Left ventricle myocardium inferior (tissue), 1 donor: Measurements from ENCODE around the gene GAL3ST3. TPM values are rescaled to one million over a fixed set of nuclear protein-coding genes. Genes with fewer than 3 reads are reported as not detected.

Source experiments
- DNase-seq: peaks from one replicate; pipeline ENCODE4 v3.0.0-alpha.2; 2020
- H3K27ac ChIP-seq: fragments of 200-600 bp; replicated peaks from 2 replicates; pipeline ENCODE4 v1.8.0; 2021
- H3K27me3 ChIP-seq: fragments of 200-600 bp; 2 replicates; pipeline ENCODE4 v1.8.0; 2021; ENCODE audit warnings: low read depth
- H3K36me3 ChIP-seq: fragments of 200-600 bp; 2 replicates; pipeline ENCODE4 v1.8.0; 2021
- H3K4me1 ChIP-seq: fragments of 200-600 bp; 2 replicates; pipeline ENCODE4 v1.8.0; 2021
- H3K4me3 ChIP-seq: fragments of 200-600 bp; 2 replicates; pipeline ENCODE4 v1.8.0; 2021; ENCODE audit warnings: mild to moderate bottlenecking, moderate library complexity
- H3K9me3 ChIP-seq: fragments of 200-600 bp; replicated peaks from 2 replicates; pipeline ENCODE4 v1.8.0; 2021
- CTCF ChIP-seq: fragments of 200-600 bp; IDR thresholded peaks from 2 replicates; pipeline ENCODE4 v1.8.0; 2021; ENCODE audit warnings: antibody characterized with exemption, mild to moderate bottlenecking, borderline replicate concordance
- intact Hi-C: fragments of 100-400 bp; cut with micrococcal nuclease; formaldehyde crosslinking; loops from one replicate; pipeline ENCODE4 v1.11.0; 2022
- total RNA-seq: library from RNA; stranded (reverse); fragmentation: NEBNext Ultra II Directional; extraction: Animal tissue kit (Norgen Biotek cat#: 25700); gene quantifications from one replicate; pipeline ENCODE4 v1.2.1, GENCODE V29; 2021
- donor health status: DM: no; HTN: yes; CAD: no; lungs with severe emphysema.

The GAL3ST3 gene
- total RNA-seq, 1 donor from 2014 or later = 1.3 TPM

DNA sequence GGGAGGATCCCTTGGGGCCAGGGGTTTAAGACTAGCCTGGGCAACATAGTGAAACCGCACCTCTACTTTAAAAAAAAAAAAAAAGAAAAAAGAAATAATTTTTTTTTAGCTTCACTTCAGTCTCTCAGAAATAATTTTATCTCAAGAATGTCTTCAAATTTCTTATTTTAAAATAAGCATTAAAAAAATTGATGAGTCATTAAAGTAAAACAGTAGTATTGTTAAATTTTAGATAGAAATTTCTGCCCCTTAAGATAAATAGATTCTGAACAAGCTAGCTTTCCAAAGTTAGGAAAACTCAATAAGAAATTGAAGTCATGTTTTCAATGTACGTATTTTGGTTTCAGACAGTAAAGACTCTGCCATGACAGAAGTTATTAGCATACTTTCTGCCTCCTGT is 13.4 kb upstream of the GAL3ST3 start:
- DNase-seq = no peak
- Histone ChIP-seq H3K4me1 (peaks cover 2% of the 10 kb centered on the region), H3K9me3 (no peaks in the 10 kb centered on the region), H3K36me3 (peaks cover 100% of the 10 kb centered on the region), H3K27ac (no peak overlapping the region), H3K4me3 (no peak overlapping the region), H3K27me3 (no peaks in the 10 kb centered on the region)
- no peak for TF ChIP-seq CTCF
- intact Hi-C loops = no loop called here

DNA sequence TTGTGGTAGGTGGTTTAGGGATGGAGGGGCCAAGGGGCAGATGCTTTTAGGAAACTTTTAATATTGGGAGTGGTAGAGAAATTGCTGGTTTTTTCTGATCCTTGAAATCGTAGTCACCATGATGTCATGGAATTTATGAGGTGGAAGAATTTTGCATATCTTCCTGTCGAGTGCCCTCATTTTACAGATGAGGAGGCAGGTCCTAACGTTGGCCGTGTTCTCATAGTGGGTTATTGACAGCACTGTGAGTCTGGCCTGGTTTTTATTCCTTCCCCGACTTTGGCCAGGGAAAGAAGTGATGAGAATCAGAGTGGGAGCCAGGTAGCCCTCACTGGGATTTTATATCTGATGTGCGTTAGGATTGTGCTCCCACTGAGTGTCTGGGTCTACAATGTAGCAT is 12.3 kb upstream of the GAL3ST3 start:
- Histone ChIP-seq H3K27me3 (no peaks in the 10 kb centered on the region), H3K9me3 (no peaks in the 10 kb centered on the region), H3K4me1 (no peaks in the 10 kb centered on the region), H3K36me3 (peaks cover 100% of the 10 kb centered on the region), H3K4me3 (no peak overlapping the region), H3K27ac (no peak overlapping the region)
- DNase-seq = no peak
- no peak for TF ChIP-seq CTCF
- intact Hi-C loops = no loop called here

DNA sequence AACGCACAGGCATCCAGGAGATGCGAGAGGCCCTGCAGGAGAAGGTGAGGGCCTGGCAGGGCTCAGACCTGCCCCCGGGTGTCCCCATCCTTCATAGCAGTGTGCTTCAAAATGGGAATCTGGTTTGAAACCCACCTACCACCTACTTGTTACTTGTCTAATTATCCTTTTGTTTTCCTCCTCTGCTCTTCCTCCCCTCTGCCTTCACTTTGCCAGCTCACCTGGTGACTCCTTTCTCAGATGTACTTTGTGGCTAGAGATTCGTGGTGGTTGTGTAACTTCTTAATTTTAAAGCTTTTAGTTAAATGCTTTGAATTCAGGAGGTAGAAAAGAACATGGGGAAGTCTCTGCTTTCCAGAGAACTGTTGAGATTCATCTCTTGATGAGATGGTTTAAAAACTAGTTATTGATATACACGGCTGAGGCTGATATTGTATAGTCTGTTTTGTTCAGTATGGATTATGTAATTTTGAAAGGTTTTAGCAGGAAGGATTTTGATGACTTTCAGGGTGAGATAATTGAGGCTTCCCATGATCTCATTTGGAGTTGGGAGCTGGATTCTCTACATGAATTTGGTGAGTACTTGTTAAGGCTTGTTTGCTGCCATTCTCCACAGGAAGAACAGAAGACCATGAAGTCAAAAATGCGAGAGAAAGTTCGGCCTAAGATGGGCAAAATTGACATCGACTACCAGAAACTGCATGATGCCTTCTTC is 11.2 kb upstream of the GAL3ST3 start:
- Histone ChIP-seq H3K4me3 (no peak overlapping the region), H3K9me3 (no peaks in the 10 kb centered on the region), H3K36me3 (peaks cover 100% of the 10 kb centered on the region), H3K4me1 (no peaks in the 10 kb centered on the region), H3K27ac (no peak overlapping the region), H3K27me3 (no peaks in the 10 kb centered on the region)
- no peak for DNase-seq
- no peak for TF ChIP-seq CTCF
- intact Hi-C loops = no loop called here

DNA sequence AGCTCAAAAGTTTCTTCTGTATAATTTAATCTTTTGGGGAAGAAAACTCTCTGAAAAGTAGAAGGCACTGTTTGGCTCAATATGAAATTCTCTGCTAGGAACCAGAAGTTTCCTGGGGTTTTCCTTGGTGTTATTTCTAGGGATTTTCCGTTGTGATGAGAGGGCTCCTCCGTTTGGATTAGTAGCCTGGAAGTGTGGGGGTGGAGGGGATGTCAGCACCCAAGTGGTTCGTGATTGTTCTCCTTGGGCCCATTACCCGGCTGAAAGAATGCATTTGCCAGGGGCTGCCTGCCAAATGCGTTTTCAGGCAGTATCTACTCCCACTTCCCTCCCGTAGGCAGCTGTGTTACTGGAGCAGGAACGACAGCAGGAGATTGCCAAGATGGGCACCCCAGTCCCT is 7.5 kb upstream of the GAL3ST3 start:
- H3K4me1 ChIP-seq = peaks cover 25% of the 10 kb centered on the region
- intact Hi-C loops = no loop called here

GRCh38 chr11:66055021-66055420 is 6.1 kb upstream of the GAL3ST3 start:
- Histone ChIP-seq H3K36me3 (peaks cover 68% of the 10 kb centered on the region), H3K4me3 (no peak overlapping the region), H3K9me3 (no peaks in the 10 kb centered on the region), H3K4me1 (peaks cover 31% of the 10 kb centered on the region), H3K27me3 (no peaks in the 10 kb centered on the region), H3K27ac (no peak overlapping the region)
- intact Hi-C loops = no loop called here
- no peak for TF ChIP-seq CTCF
- DNase-seq = no peak

More for the DNA sequence above, 7.5 kb upstream of the GAL3ST3 start:
- H3K27ac ChIP-seq = no peak overlapping the region
- peaks cover 83% of the 10 kb centered on the region for H3K36me3 ChIP-seq
- TF ChIP-seq CTCF = no peak
- no peaks in the 10 kb centered on the region for H3K9me3 ChIP-seq
- DNase-seq = no peak
- H3K4me3 ChIP-seq = no peak overlapping the region
- no peaks in the 10 kb centered on the region for H3K27me3 ChIP-seq

DNA sequence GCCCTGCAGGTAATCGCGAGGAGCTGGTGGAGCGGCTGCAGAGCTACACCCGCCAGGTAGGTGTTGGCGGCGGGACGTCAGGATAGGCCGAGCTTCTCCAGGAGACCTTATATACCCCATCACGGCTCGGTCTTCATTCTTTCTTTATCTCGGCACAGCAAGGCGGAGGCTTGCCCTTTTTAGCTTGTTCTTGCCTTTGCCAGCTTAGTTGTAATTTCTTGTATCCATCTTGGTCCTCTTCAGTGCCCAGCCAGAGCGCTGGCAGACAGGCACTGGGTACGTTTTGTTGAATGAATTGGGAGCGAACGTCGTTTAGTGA is 3.7 kb upstream of the GAL3ST3 start:
- intact Hi-C loops = no loop called here
- no peaks in the 10 kb centered on the region for H3K9me3 ChIP-seq
- peak overlapping the region; percentile 100 for H3K4me3 ChIP-seq
- no peak for DNase-seq
- H3K4me1 ChIP-seq = peaks cover 48% of the 10 kb centered on the region
- H3K27ac ChIP-seq = peak overlapping the region; percentile 91
- H3K27me3 ChIP-seq = peaks cover 18% of the 10 kb centered on the region
- peaks cover 44% of the 10 kb centered on the region for H3K36me3 ChIP-seq
- no peak for TF ChIP-seq CTCF
